SK-N-SH (cell line): Measurements from ENCODE around the gene ADAD2.

Experiments used
- CTCF ChIP-seq: fragments of 200-600 bp; sonication (generic); IDR thresholded peaks from 2 replicates; pipeline ENCODE4 v1.6.1; 2017; ENCODE audit warnings: antibody characterized with exemption, mild to moderate bottlenecking, moderate library complexity
- ELF1 ChIP-seq: IDR thresholded peaks from 2 replicates; pipeline ENCODE4 v1.4.0; 2012
- JUND ChIP-seq: IDR thresholded peaks from 2 replicates; pipeline ENCODE4 v1.4.0; 2012
- PBX3 ChIP-seq: IDR thresholded peaks from 2 replicates; pipeline ENCODE4; 2012
- POLR2AphosphoS5 ChIP-seq: IDR thresholded peaks from 2 replicates; pipeline ENCODE4 v1.6.1; 2012; ENCODE audit warnings: low read depth, low read length
- RAD21 ChIP-seq: IDR thresholded peaks from 2 replicates; pipeline ENCODE4 v1.6.1; 2012; ENCODE audit warnings: mild to moderate bottlenecking, low read length
- REST ChIP-seq: IDR thresholded peaks from 2 replicates; pipeline ENCODE4 v1.6.1; 2012; ENCODE audit warnings: mild to moderate bottlenecking, low read depth, low read length, moderate library complexity
- RFX5 ChIP-seq: IDR thresholded peaks from 2 replicates; pipeline ENCODE4 v1.6.1; 2012; ENCODE audit warnings: mild to moderate bottlenecking, improper control_type of control experiment, low read length
- SMC3 ChIP-seq: IDR thresholded peaks from 2 replicates; pipeline ENCODE4 v1.6.1; 2012; ENCODE audit warnings: low read depth, low read length, improper control_type of control experiment
- TAF1 ChIP-seq: IDR thresholded peaks from 2 replicates; pipeline ENCODE4 v1.6.1; 2012; ENCODE audit warnings: low read depth, mild to moderate bottlenecking, low read length, moderate library complexity, borderline replicate concordance
- YY1 ChIP-seq: IDR thresholded peaks from 2 replicates; pipeline ENCODE4 v1.4.0; 2012; ENCODE audit warnings: low read depth, mild to moderate bottlenecking

- TF ChIP-seq SMC3, result peak; percentile 68
- TF ChIP-seq CTCF, result peak; percentile 91
- TF ChIP-seq PBX3, result no peak
- TF ChIP-seq ELF1, result peak; percentile 88
- peak; percentile 58; the same call in 1 of the 2 replicates for TF ChIP-seq TAF1
- TF ChIP-seq YY1, result no peak
- TF ChIP-seq RFX5, result no peak
- peak; percentile 67 for TF ChIP-seq RAD21
- TF ChIP-seq JUND, result no peak
- no peak for TF ChIP-seq REST
- TF ChIP-seq POLR2AphosphoS5, result peak; percentile 87
Observed at GRCh38 chr16:84186685-84187437, 4.1 kb upstream of the ADAD2 start, which contains the start of gene TAF1C.
